Prostate gland (tissue), 2 donors: Measurements from ENCODE around the gene NCOA3. TPM values are rescaled to one million over a fixed set of nuclear protein-coding genes. Genes with fewer than 3 reads are reported as not detected.

ENCODE experiments used
- DNase-seq: peaks from one replicate; pipeline ENCODE4 v3.0.0-alpha.2; 2019; ENCODE audit warnings: low spot score
- H3K27ac ChIP-seq, 2 donors: fragments of 200-600 bp; sonication (generic); 2 replicates each; pipeline ENCODE4 v1.5.1; 2017 to 2019
- H3K27me3 ChIP-seq: fragments of 200-600 bp; sonication (generic); replicated peaks from 2 replicates; pipeline ENCODE4 v1.5.1; 2019; ENCODE audit not compliant: insufficient read depth
- H3K36me3 ChIP-seq, 2 donors: fragments of 200-600 bp; sonication (generic); 1 replicate in 1 of 2; 2 replicates in 1 of 2; pipeline versions ENCODE4 v1.5.1 to v1.8.1; 2017 to 2019
- H3K4me1 ChIP-seq: fragments of 200-600 bp; sonication (generic); replicated peaks from 2 replicates; pipeline ENCODE4 v1.5.1; 2019
- H3K4me3 ChIP-seq, 2 donors: fragments of 200-600 bp; sonication (generic); 2 replicates each; pipeline ENCODE4 v1.5.1; 2017 to 2019
- H3K9me3 ChIP-seq: fragments of 200-600 bp; sonication (generic); 2 replicates; pipeline ENCODE4 v1.5.1; 2017
- CTCF ChIP-seq, 4 experiments: fragments of 200-600 bp in 2 of 4; fragments of 450-650 bp in 2 of 4; sonication (generic) in 2 of 4; IDR thresholded peaks; 1 replicate in 3 of 4; 2 replicates in 1 of 4; pipeline ENCODE4 v1.5.1; 2016 to 2019; ENCODE audit warnings: antibody characterized with exemption in 4 of 4, mild to moderate bottlenecking in 2 of 4, moderate library complexity in 2 of 4
- POLR2A ChIP-seq: fragments of 450-650 bp; IDR thresholded peaks from one replicate; pipeline ENCODE4 v1.6.1; 2016; ENCODE audit warnings: antibody characterized with exemption, mild to moderate bottlenecking
- POLR2AphosphoS5 ChIP-seq: sonication (generic); formaldehyde crosslinking; IDR thresholded peaks from one replicate; pipeline ENCODE4 v1.6.1; 2017; ENCODE audit warnings: antibody characterized with exemption
- WGBS: methylation state at CpG from one replicate; pipeline ENCODE4 v1.1.5; 2018; 5-methylcytosine and 5-hydroxymethylcytosine counted together
- intact Hi-C: fragments of 100-400 bp; cut with DNase I; formaldehyde crosslinking; loops from one replicate; pipeline ENCODE4 v1.14.2; 2022
- total RNA-seq, 2 donors: library from RNA; depleted of rRNA; stranded (reverse); fragments of >200 nt; gene quantifications; one replicate each; pipeline ENCODE4 v1.1.0, GENCODE V29; 2016

The NCOA3 gene
- total RNA-seq, 2 donors from 2014 or later = 21.6 to 35.6 TPM

DNA sequence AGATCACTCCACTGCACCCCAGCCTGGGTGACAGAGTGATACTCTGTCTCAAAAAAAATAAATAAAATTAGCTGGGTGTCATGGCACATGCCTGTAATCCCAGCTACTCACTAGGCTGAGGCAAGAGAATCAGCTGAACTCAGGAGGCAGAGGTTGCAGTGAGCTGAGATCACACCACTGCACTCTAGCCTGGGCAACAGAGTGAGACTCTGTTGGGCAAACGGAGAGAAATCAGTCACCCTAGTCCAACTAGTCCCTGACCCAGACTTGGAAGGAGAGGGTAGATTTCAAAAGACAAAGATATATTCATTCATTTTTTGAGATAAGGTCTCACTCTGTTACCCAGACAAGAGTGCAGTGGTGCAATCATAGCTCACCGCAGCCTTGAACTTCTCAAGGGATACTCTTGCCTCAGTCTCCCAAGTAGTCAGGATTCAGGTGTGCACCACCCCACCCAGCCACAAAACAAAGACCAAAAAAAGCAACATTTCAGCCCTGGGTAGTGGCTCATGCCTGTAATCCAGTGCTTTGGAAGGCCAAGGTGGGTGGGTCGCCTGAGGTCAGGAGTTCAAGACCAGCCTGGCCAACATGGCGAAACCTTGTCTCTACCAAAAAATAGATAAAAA is 26.2 kb upstream of the NCOA3 start:
- H3K27me3 ChIP-seq = no peaks in the 10 kb centered on the region
- DNase-seq = no peak
- 97% methylated on average over 4 of the region's 4 CpGs for WGBS
- no peak for TF ChIP-seq POLR2AphosphoS5
- no peak for TF ChIP-seq CTCF (IDR thresholded peaks at IDR 0.05)
- TF ChIP-seq POLR2A = no peak
- no peak overlapping the region for H3K27ac ChIP-seq
- H3K36me3 ChIP-seq = no peaks in the 10 kb centered on the region
- intact Hi-C loops = no loop called here
- H3K4me3 ChIP-seq = no peak overlapping the region
- no peaks in the 10 kb centered on the region for H3K9me3 ChIP-seq
- H3K4me1 ChIP-seq = no peaks in the 10 kb centered on the region

DNA sequence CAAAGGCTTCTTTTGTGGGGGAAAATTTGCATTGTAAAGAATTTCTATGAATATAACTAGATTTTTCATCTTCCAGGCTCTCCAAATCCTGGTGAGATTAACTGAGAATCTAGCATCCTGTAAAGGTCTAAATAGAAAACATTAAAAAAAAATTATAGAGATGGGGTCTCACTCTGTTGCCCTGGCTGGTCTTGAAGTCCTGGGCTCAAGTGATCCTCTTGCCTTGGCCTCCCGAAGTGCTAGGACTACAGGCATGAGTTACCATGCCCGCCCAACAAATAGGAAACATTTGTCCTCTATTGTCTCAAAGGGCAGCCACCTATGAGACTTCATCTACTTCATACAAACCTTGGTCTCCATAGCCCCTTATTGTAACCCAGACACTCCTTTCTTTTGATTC is 25.2 kb upstream of the NCOA3 start:
- H3K27me3 ChIP-seq = no peaks in the 10 kb centered on the region
- TF ChIP-seq POLR2A = no peak
- no peak for TF ChIP-seq CTCF (IDR thresholded peaks at IDR 0.05)
- TF ChIP-seq POLR2AphosphoS5 = no peak
- no peaks in the 10 kb centered on the region for H3K9me3 ChIP-seq
- H3K4me3 ChIP-seq = no peak overlapping the region
- 96% methylated on average over 2 of the region's 2 CpGs for WGBS
- no peaks in the 10 kb centered on the region for H3K4me1 ChIP-seq
- intact Hi-C loops = no loop called here
- no peak for DNase-seq
- H3K36me3 ChIP-seq = no peaks in the 10 kb centered on the region
- no peak overlapping the region for H3K27ac ChIP-seq

- no peak for DNase-seq
- no peaks in the 10 kb centered on the region for H3K27me3 ChIP-seq
- 97% methylated on average over 4 of the region's 4 CpGs for WGBS
- no peaks in the 10 kb centered on the region for H3K4me1 ChIP-seq
- H3K27ac ChIP-seq = no peak overlapping the region
- H3K4me3 ChIP-seq = no peak overlapping the region
- TF ChIP-seq CTCF (IDR thresholded peaks at IDR 0.05) = no peak
- no peak for TF ChIP-seq POLR2A
- TF ChIP-seq POLR2AphosphoS5 = no peak
- intact Hi-C loops = no loop called here
- no peaks in the 10 kb centered on the region for H3K9me3 ChIP-seq
- H3K36me3 ChIP-seq = no peaks in the 10 kb centered on the region
Measured at GRCh38 chr20:47479093-47479492, 22.6 kb upstream of the NCOA3 start.

DNA sequence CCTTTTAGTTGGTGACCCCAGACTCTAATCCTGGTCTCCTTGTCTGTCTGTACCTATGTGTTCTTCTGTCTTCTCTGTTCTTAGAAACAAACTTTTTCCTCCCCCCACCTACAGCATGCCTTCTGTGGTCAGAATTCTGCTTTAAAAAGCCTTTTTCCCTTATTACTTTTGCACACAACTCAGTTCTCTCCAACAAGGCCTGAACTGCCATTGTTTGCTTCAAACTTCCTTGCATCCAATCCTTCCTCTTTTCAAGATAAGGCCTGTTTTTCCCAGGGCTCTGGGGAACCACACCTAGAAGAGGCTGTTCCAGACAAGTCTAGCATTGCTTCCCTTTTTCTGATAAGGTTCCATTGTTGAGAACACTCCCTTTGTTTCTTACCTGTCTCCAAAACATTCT is 22.2 kb upstream of the NCOA3 start:
- Histone ChIP-seq H3K27me3 (no peaks in the 10 kb centered on the region), H3K4me3 (no peak overlapping the region), H3K36me3 (no peaks in the 10 kb centered on the region), H3K27ac (no peak overlapping the region), H3K4me1 (no peaks in the 10 kb centered on the region), H3K9me3 (no peaks in the 10 kb centered on the region)
- intact Hi-C loops = no loop called here
- TF ChIP-seq POLR2A (no peak), CTCF (IDR thresholded peaks at IDR 0.05) (no peak), POLR2AphosphoS5 (no peak)
- no peak for DNase-seq

GRCh38 chr20:47480239-47480638 is 21.4 kb upstream of the NCOA3 start:
- intact Hi-C loops = no loop called here
- H3K4me3 ChIP-seq = no peak overlapping the region
- 95% methylated on average over 6 of the region's 6 CpGs for WGBS
- TF ChIP-seq CTCF (IDR thresholded peaks at IDR 0.05) = no peak
- TF ChIP-seq POLR2AphosphoS5 = no peak
- no peak for TF ChIP-seq POLR2A
- H3K27ac ChIP-seq = no peak overlapping the region
- H3K9me3 ChIP-seq = no peaks in the 10 kb centered on the region
- H3K36me3 ChIP-seq = no peaks in the 10 kb centered on the region
- no peaks in the 10 kb centered on the region for H3K4me1 ChIP-seq
- DNase-seq = no peak
- no peaks in the 10 kb centered on the region for H3K27me3 ChIP-seq
